ENCODE measurements around the gene SIAH3.

Gene SIAH3

DNA sequence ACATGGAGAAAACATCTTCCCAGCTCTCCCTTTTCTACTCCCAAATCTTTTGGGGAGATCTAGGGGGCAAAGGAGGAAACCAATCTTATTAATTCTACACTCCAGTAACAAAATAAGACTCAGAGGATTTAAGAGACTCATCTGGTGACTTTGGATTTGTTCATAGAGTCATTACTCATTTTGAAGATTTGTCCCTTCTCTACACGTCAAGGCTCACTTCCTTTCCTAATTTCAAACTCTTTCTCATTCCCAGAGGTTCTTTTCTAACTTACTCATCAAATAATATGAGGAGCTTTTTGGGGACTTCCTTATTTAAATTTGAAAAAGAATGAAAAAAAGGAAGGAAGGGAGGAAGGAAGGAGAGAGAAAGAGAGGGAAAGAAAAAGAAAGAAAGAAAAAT, 14.4 kb downstream of the SIAH3 start:
- H3K36me3 ChIP-seq (ENCODE audit: low read length), result no peaks in the 10 kb centered on the region
- no peak overlapping the region for H3K9ac ChIP-seq (ENCODE audit: low read length)
- H3K79me2 ChIP-seq (ENCODE audit: insufficient read depth, low read length), result no peaks in the 10 kb centered on the region
- H3K27me3 ChIP-seq (ENCODE audit: low read length), result no peaks in the 10 kb centered on the region
- no peak overlapping the region for H3K4me3 ChIP-seq (ENCODE audit: insufficient read depth, low read length, poor library complexity, severe bottlenecking)
- no peaks in the 10 kb centered on the region for H3K9me3 ChIP-seq (ENCODE audit: insufficient read depth, low read length)
- H3F3A ChIP-seq (ENCODE audit: insufficient read depth), result no peaks in the 10 kb centered on the region
- no peaks in the 10 kb centered on the region for H3K9me2 ChIP-seq (replicated peaks; ENCODE audit: insufficient read depth, low read length)
- no peak overlapping the region for H3K4me2 ChIP-seq (ENCODE audit: low read depth, low read length, poor library complexity, severe bottlenecking)
- TF ChIP-seq, protein P1, sequence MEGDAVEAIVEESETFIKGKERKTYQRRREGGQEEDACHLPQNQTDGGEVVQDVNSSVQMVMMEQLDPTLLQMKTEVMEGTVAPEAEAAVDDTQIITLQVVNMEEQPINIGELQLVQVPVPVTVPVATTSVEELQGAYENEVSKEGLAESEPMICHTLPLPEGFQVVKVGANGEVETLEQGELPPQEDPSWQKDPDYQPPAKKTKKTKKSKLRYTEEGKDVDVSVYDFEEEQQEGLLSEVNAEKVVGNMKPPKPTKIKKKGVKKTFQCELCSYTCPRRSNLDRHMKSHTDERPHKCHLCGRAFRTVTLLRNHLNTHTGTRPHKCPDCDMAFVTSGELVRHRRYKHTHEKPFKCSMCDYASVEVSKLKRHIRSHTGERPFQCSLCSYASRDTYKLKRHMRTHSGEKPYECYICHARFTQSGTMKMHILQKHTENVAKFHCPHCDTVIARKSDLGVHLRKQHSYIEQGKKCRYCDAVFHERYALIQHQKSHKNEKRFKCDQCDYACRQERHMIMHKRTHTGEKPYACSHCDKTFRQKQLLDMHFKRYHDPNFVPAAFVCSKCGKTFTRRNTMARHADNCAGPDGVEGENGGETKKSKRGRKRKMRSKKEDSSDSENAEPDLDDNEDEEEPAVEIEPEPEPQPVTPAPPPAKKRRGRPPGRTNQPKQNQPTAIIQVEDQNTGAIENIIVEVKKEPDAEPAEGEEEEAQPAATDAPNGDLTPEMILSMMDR (IDR thresholded peaks at IDR 0.05; ENCODE audit: insufficient read depth, low read length, poor library complexity, severe bottlenecking), result no peak
- TF ChIP-seq EZH2phosphoT487 (conservative IDR thresholded peaks at IDR 0.05; ENCODE audit: low read length), result no peak
- H4K20me1 ChIP-seq (ENCODE audit: low read depth, low read length), result no peaks in the 10 kb centered on the region
- H2AFZ ChIP-seq (ENCODE audit: low read depth, low read length, severe bottlenecking), result no peak overlapping the region
- no peak overlapping the region for H3K27ac ChIP-seq (ENCODE audit: low read depth, low read length)

DNA sequence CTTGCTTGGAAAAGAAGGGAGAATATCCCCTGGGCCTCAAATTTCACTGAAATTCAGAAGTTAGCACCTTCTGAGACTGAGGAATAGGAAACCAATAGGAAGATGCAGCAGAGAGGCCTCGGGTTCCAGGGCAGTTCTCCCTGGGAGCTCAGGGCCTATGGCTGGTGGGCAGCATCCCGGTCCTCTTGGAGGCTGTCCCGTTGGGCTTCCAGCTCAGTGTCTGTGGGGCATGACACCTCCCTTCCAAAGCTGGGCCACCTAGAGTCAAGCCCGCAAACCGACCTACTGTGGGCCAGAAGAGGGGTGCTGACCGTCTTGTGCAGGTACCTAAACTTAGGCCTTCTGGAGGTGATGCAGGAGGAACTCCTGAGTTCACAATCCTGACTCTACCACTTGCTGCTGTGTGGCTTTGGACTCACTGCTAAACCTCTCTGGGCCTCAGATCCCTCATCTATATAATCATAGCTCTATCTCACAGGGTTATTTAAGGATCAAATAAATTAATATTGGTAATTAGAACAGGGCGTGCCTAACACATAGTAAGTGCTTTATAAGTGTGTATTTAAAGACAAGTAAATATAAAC, 17.1 kb downstream of the SIAH3 start:
- H3K27ac ChIP-seq (ENCODE audit: low read depth, low read length), result no peak overlapping the region
- no peaks in the 10 kb centered on the region for H4K20me1 ChIP-seq (ENCODE audit: low read depth, low read length)
- no peaks in the 10 kb centered on the region for H3K79me2 ChIP-seq (ENCODE audit: insufficient read depth, low read length)
- H3F3A ChIP-seq (ENCODE audit: insufficient read depth), result no peaks in the 10 kb centered on the region
- H2AFZ ChIP-seq (ENCODE audit: low read depth, low read length, severe bottlenecking), result no peak overlapping the region
- no peaks in the 10 kb centered on the region for H3K9me3 ChIP-seq (ENCODE audit: insufficient read depth, low read length)
- H3K9me2 ChIP-seq (replicated peaks; ENCODE audit: insufficient read depth, low read length), result no peaks in the 10 kb centered on the region
- no peak overlapping the region for H3K9ac ChIP-seq (ENCODE audit: low read length)
- TF ChIP-seq, protein P1 (IDR thresholded peaks at IDR 0.05; ENCODE audit: insufficient read depth, low read length, poor library complexity, severe bottlenecking), result no peak
- no peak for TF ChIP-seq EZH2phosphoT487 (conservative IDR thresholded peaks at IDR 0.05; ENCODE audit: low read length)
- H3K4me3 ChIP-seq (ENCODE audit: insufficient read depth, low read length, poor library complexity, severe bottlenecking), result no peak overlapping the region
- no peaks in the 10 kb centered on the region for H3K27me3 ChIP-seq (ENCODE audit: low read length)
- no peak overlapping the region for H3K4me2 ChIP-seq (ENCODE audit: low read depth, low read length, poor library complexity, severe bottlenecking)
- H3K36me3 ChIP-seq (ENCODE audit: low read length), result no peaks in the 10 kb centered on the region

DNA sequence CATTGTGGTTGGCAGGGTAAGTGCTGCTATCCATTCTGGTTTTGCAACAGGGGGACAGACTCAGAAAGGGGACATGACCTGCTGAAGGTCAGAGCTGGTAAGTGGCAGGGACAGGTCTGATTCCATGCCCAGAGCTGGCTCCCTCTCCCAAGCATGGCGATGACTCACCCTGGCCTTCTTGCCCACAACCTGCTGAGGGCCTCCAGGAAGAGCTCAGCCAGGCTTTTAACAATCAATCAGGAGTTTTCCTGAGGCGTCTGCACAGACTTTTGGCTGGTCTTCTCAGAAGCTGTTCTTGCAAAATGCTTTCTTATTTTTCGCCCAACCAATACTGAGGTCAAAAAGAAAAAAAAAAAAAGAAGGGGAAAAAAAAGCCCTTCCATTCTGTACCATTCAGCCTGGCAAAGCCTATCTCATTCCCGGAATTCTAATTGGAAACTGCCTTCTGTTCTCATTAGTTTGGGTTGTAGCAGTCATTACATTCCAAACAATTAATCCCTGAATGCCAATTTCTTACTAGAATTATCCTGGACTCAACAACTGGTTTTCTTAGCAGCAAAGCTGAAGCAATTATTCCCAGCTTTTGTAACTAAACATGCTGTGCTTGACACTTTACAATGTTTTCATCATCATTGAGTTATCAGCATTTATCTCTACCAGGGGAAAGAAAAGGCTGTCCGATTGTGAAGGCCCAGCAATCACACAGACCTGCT, 17.7 kb downstream of the SIAH3 start:
- Histone ChIP-seq H3K36me3 (ENCODE audit: low read length) (no peaks in the 10 kb centered on the region), H3K4me2 (ENCODE audit: low read depth, low read length, poor library complexity, severe bottlenecking) (no peak overlapping the region), H3K27ac (ENCODE audit: low read depth, low read length) (no peak overlapping the region), H3K79me2 (ENCODE audit: insufficient read depth, low read length) (no peaks in the 10 kb centered on the region), H3K9me3 (ENCODE audit: insufficient read depth, low read length) (no peaks in the 10 kb centered on the region), H3K9ac (ENCODE audit: low read length) (no peak overlapping the region), H4K20me1 (ENCODE audit: low read depth, low read length) (no peaks in the 10 kb centered on the region), H3K4me3 (ENCODE audit: insufficient read depth, low read length, poor library complexity, severe bottlenecking) (no peak overlapping the region), H2AFZ (ENCODE audit: low read depth, low read length, severe bottlenecking) (no peak overlapping the region), H3F3A (ENCODE audit: insufficient read depth) (no peaks in the 10 kb centered on the region), H3K9me2 (replicated peaks; ENCODE audit: insufficient read depth, low read length) (no peaks in the 10 kb centered on the region), H3K27me3 (ENCODE audit: low read length) (no peaks in the 10 kb centered on the region)
- TF ChIP-seq, protein P1 (IDR thresholded peaks at IDR 0.05; ENCODE audit: insufficient read depth, low read length, poor library complexity, severe bottlenecking), result no peak
- TF ChIP-seq EZH2phosphoT487 (conservative IDR thresholded peaks at IDR 0.05; ENCODE audit: low read length), result no peak

Measured in SU-DHL-6 (cell line).